Measurements from ENCODE around the gene USP6.

Gene USP6

GRCh38 chr17:5183410-5183793 is 67.6 kb downstream of the USP6 start:
- CTCF ChIA-PET = interaction anchor here (1.2 kb wide), 2 partner anchors 14 to 75 kb away, joined by 3 read pairs; no protein-coding TSS in a partner anchor
- TF ChIP-seq, protein P1, sequence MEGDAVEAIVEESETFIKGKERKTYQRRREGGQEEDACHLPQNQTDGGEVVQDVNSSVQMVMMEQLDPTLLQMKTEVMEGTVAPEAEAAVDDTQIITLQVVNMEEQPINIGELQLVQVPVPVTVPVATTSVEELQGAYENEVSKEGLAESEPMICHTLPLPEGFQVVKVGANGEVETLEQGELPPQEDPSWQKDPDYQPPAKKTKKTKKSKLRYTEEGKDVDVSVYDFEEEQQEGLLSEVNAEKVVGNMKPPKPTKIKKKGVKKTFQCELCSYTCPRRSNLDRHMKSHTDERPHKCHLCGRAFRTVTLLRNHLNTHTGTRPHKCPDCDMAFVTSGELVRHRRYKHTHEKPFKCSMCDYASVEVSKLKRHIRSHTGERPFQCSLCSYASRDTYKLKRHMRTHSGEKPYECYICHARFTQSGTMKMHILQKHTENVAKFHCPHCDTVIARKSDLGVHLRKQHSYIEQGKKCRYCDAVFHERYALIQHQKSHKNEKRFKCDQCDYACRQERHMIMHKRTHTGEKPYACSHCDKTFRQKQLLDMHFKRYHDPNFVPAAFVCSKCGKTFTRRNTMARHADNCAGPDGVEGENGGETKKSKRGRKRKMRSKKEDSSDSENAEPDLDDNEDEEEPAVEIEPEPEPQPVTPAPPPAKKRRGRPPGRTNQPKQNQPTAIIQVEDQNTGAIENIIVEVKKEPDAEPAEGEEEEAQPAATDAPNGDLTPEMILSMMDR (IDR thresholded peaks at IDR 0.05; ENCODE audit: control extremely low read depth, extremely low read depth, low read depth, missing control alignments) = no peak
- POLR2A ChIA-PET = no interaction called here

GRCh38 chr17:5184288-5184687 is 68.5 kb downstream of the USP6 start:
- DNase-seq (ENCODE audit: extremely low spot score) = no peak
- ChIA-PET CTCF (no interaction called here), POLR2A (no interaction called here)
- TF ChIP-seq, protein P1 (IDR thresholded peaks at IDR 0.05; ENCODE audit: control extremely low read depth, extremely low read depth, low read depth, missing control alignments) = no peak

More at GRCh38 chr17:5183410-5183793, 67.6 kb downstream of the USP6 start:
- no peak for DNase-seq (ENCODE audit: extremely low spot score)

DNA sequence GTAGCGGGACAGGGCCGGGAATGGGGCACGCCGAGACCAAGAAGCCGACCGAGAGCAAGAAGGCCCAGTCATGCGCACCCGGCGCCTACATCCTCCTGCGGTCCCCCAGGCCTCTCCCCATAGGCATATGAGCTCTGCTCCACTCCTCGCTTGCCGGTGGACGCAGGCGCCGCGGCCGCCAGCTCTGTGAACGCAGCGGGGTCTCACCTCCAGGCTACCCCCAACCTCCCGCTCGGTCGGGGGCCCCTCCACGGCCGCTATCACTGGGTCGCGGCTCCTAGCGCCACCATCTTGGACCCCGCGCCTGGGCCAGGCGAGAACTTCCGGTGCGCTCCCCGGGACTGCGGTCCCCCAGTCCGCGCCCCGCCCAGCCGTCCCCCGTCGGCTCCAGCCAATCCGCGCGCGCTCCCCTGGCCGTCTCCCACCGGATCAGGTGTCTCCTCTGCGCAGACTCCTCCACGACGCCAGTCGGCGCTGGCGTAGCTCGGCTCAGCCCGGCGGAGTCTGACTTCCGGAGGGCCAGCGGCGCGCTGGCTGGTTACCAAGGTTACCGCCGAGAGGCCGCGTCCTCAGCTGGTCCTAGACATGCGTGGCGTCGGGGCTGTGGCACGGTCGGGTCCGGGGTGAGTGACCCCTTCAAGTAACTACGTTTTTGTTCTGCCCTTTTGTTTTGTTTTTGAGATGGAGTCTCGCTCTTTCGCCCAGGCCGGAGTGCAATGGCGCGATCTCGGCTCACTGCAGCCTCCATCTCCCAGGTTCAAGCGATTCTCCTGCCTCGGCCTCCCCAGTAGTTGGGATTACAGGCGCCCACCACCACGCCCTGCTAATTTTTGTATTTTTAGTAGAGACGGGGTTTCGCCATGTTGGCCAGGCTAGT is 75.9 kb downstream of the USP6 start, which contains the start of gene ZNF594:
Gene ZNF594 (minus strand): TSS at position 328 of the 877 bp plus-strand sequence. CDS start 7,612 bp downstream, outside the sequence.
- POLR2A ChIA-PET = interaction anchor here (0.5 to 1.9 kb wide), 3 partner anchors 35 to 125 kb away, joined by 3 to 5 read pairs (median 3); partner anchors contain the start of gene SCIMP
- peak; percentile 99 for DNase-seq (ENCODE audit: extremely low spot score)
- TF ChIP-seq, protein P1 (IDR thresholded peaks at IDR 0.05; ENCODE audit: control extremely low read depth, extremely low read depth, low read depth, missing control alignments) = peak; percentile 85
- CTCF ChIA-PET = interaction anchor here (0.7 to 10.3 kb wide), 14 partner anchors 9 to 894 kb away, joined by 3 to 110 read pairs (median 4); partner anchors contain the start of genes SCIMP, ZFP3 and ZNF232

- POLR2A ChIA-PET = interaction anchor here (0.7 kb wide), 1 partner anchor 32 kb away, joined by 4 read pairs; no protein-coding TSS in a partner anchor
- TF ChIP-seq, protein P1 (IDR thresholded peaks at IDR 0.05; ENCODE audit: control extremely low read depth, extremely low read depth, low read depth, missing control alignments) = no peak
- DNase-seq (ENCODE audit: extremely low spot score) = no peak
- CTCF ChIA-PET = interaction anchor here (1.3 to 10.3 kb wide), 5 partner anchors 10 to 43 kb away, joined by 3 to 110 read pairs (median 37); partner anchors contain the start of gene SCIMP
Observed at GRCh38 chr17:5194346-5194745, 78.5 kb downstream of the USP6 start.

GRCh38 chr17:5198472-5198871 is 82.6 kb downstream of the USP6 start:
- ChIA-PET CTCF (interaction anchor here (1.3 to 10.3 kb wide), 7 partner anchors 10 to 241 kb away, joined by 3 to 110 read pairs (median 12); partner anchors contain the start of genes C1QBP and SCIMP), POLR2A (interaction anchor here (0.6 to 1.2 kb wide), 4 partner anchors 13 to 258 kb away, joined by 3 to 4 read pairs (median 3); partner anchors contain the start of gene RNF167)
- DNase-seq (ENCODE audit: extremely low spot score) = no peak
- TF ChIP-seq, protein P1 (IDR thresholded peaks at IDR 0.05; ENCODE audit: control extremely low read depth, extremely low read depth, low read depth, missing control alignments) = no peak

DNA sequence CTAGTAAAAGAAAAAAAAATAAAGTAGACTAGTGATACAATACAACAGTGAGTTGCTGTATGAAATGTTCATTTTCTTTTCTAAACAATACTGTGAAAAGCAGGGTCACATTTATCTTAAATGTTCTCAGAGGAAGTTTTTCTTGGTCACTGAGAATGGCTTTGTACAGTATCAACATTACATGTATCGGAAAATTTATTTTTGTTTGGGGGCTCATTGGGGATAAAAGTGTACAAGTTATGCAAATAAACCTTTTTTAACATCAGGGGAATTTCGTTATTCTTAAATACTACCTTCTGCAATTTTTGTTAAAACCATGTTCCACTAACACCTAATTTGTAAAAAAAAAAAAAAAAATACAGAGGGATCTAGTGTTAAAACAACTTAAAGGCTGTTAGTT is 84.5 kb downstream of the USP6 start:
- no peak for DNase-seq (ENCODE audit: extremely low spot score)
- ChIA-PET POLR2A (interaction anchor here (0.6 kb wide), 1 partner anchor 1722 kb away, joined by 5 read pairs; no protein-coding TSS in a partner anchor), CTCF (interaction anchor here (1.6 to 2.8 kb wide), 2 partner anchors 9 to 37 kb away, joined by 6 to 12 read pairs; partner anchors contain the start of gene ZNF594)
- TF ChIP-seq, protein P1 (IDR thresholded peaks at IDR 0.05; ENCODE audit: control extremely low read depth, extremely low read depth, low read depth, missing control alignments) = no peak

Measured in GM10248 (cell line).